Activated T-helper 2 cell treated with anti-CD3 and anti-CD28 coated beads, Interferon-gamma antibody, Interleukin-2, Interleukin-4, amounts not matched to agents 10 μg/mL and 5 μg/mL and 100 μg/mL, durations not matched to agents 14 hours and 24 hours and 36 hours (primary cell): ENCODE data around the gene SPIB. TPM values are rescaled to one million over a fixed set of nuclear protein-coding genes. Genes with fewer than 3 reads are reported as not detected.
"Not testable (repeated sequence)": the region's sequence is repeated elsewhere in the genome, so short reads cannot be mapped to it uniquely, and the experiment has no call there.

ENCODE experiments used
- DNase-seq: peaks from one replicate; pipeline ENCODE4 v3.0.0; 2021; ENCODE audit warnings: low spot score
- H3K27ac Mint-ChIP-seq: one replicate; pipeline ENCODE4 v1.8.0; 2021; ENCODE audit warnings: mixed read lengths
- H3K27me3 Mint-ChIP-seq: one replicate; pipeline ENCODE4 v1.8.0; 2021; ENCODE audit warnings: low read depth, mixed read lengths
- H3K36me3 Mint-ChIP-seq: one replicate; pipeline ENCODE4 v1.8.0; 2021; ENCODE audit warnings: low read depth, mixed read lengths
- H3K4me1 Mint-ChIP-seq: one replicate; pipeline ENCODE4 v1.8.0; 2021; ENCODE audit warnings: low read depth, mixed read lengths
- H3K4me3 Mint-ChIP-seq: one replicate; pipeline ENCODE4 v1.8.0; 2021; ENCODE audit warnings: low read depth, mild to moderate bottlenecking, moderate library complexity, mixed read lengths
- H3K9me3 Mint-ChIP-seq: one replicate; pipeline ENCODE4 v1.8.0; 2021; ENCODE audit warnings: mixed read lengths
- intact Hi-C: fragments of 100-400 bp; cut with micrococcal nuclease; formaldehyde crosslinking; loops from one replicate; pipeline ENCODE4 v1.15.1; 2023
- total RNA-seq: library from RNA; stranded (reverse); gene quantifications from 2 replicates; pipeline ENCODE4 v1.2.3, GENCODE V29; 2022

Gene SPIB
- total RNA-seq, 1 donor from 2014 or later, result 0.66 TPM

DNA sequence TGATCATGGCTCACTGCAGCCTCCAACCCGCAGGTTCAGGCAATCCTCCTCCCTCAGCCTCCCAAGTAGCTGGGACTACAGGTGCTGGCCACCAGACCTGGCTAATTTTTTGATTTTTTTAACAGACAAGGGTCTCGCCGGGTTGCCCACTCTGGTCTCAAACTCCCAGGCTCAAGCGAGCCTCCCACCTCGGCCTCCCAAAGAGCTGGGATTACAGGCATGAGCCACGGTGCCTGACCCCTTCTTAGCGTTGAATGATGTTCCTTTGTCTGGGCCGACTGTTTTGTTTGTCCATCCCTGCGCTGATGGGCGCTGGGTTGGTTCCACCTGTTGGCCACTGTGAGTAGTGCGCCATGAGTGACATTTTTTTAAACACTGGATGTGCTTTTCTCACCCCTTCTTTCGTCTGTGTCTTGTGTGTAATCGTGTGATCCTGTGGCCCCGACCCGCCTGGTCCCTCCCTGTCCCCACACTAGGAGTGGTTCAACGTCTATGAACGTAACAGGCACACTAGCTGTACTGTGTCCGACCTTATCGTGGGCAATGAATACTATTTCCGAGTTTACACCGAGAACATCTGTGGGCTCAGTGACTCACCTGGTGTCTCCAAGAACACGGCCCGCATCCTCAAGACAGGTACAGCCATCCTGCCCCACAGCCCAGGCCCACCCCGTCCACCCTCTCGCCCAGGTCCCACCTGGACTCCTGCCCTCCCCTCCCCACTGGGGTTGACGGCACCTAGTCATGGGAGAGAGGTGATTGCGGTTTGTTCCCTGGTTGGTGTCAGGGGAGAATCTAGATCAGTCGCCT, 42.5 kb downstream of the SPIB start:
- intact Hi-C loops, result loop anchor here (1.0 kb wide), 1 partner anchor 104 kb away; no protein-coding TSS in a partner anchor
- no peak overlapping the region for H3K4me3 Mint-ChIP-seq

DNA sequence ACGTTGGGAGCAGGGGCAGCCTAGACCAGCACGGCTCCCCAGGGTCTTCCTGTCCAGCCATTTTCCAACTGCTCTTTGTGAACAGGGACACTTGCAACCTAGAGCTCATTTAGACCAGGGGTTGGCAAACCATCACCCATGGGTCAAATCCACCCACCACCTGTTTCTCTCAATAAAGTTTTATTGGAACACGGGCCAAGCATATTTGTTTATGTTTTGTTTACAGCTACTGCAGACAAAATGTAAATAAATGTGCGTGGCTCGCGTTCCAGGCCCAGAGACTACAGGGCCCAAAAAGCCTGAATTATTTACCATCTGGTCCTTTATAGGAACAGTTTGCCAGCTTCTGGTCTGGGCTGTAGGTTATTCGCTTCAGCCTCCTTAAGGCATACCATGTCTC, 44.2 kb downstream of the SPIB start:
- Mint-ChIP-seq H3K4me1 (peaks cover 12% of the 10 kb centered on the region), H3K27ac (no peak overlapping the region), H3K36me3 (no peaks in the 10 kb centered on the region), H3K4me3 (no peak overlapping the region), H3K9me3 (no peaks in the 10 kb centered on the region), H3K27me3 (no peaks in the 10 kb centered on the region)
- intact Hi-C loops, result no loop called here
- DNase-seq, result no peak

More for the DNA sequence above, 42.5 kb downstream of the SPIB start:
- H3K27me3 Mint-ChIP-seq, result peaks cover 4% of the 10 kb centered on the region
- no peaks in the 10 kb centered on the region for H3K36me3 Mint-ChIP-seq
- peak; percentile 57 for DNase-seq
- no peaks in the 10 kb centered on the region for H3K9me3 Mint-ChIP-seq
- H3K27ac Mint-ChIP-seq, result no peak overlapping the region
- peaks cover 12% of the 10 kb centered on the region for H3K4me1 Mint-ChIP-seq

DNA sequence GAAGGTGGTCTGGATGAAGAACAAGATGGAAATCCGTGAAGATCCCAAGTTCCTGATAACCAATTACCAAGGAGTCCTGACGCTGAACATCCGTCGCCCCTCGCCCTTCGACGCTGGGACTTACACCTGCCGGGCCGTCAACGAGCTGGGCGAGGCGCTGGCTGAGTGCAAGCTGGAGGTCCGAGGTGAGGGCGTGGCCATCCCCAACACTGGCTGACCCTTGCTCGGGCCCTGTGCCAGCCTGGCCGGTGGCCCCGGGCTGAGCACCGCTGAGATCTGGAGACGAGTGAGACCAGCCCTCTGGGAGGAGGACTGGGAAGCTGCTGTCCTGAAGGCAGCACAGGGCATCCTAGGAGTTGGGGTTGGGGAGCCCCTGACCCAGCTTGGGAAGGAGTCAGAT, 45.6 kb downstream of the SPIB start:
- Mint-ChIP-seq H3K4me3 (no peak overlapping the region), H3K36me3 (no peaks in the 10 kb centered on the region), H3K4me1 (peaks cover 12% of the 10 kb centered on the region), H3K9me3 (no peaks in the 10 kb centered on the region), H3K27ac (no peak overlapping the region), H3K27me3 (no peaks in the 10 kb centered on the region)
- DNase-seq, result no peak
- intact Hi-C loops, result no loop called here

DNA sequence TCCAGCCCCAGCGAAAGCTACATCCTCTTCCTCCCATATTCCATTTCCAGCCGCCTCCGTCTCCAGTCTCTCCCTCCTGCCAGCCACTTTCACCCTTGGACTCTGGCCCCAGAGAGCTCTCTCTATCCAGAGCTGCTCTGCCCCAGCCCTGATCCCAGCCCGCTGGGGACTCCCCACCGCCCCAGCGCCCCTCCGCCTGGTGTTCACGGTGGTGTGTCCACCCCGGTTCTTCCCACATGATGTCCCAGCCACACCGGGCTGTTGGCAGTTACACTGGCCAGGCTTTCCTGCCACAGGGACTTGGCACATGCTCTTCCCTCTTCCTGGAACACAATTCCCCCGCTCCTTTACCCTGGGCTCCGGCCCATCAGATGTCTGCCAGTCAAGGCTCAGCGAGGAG, 46.3 kb downstream of the SPIB start:
- Mint-ChIP-seq H3K4me3 (no peak overlapping the region), H3K9me3 (no peaks in the 10 kb centered on the region), H3K4me1 (peaks cover 10% of the 10 kb centered on the region), H3K27me3 (no peaks in the 10 kb centered on the region), H3K27ac (no peak overlapping the region), H3K36me3 (no peaks in the 10 kb centered on the region)
- DNase-seq, result no peak
- intact Hi-C loops, result no loop called here

DNA sequence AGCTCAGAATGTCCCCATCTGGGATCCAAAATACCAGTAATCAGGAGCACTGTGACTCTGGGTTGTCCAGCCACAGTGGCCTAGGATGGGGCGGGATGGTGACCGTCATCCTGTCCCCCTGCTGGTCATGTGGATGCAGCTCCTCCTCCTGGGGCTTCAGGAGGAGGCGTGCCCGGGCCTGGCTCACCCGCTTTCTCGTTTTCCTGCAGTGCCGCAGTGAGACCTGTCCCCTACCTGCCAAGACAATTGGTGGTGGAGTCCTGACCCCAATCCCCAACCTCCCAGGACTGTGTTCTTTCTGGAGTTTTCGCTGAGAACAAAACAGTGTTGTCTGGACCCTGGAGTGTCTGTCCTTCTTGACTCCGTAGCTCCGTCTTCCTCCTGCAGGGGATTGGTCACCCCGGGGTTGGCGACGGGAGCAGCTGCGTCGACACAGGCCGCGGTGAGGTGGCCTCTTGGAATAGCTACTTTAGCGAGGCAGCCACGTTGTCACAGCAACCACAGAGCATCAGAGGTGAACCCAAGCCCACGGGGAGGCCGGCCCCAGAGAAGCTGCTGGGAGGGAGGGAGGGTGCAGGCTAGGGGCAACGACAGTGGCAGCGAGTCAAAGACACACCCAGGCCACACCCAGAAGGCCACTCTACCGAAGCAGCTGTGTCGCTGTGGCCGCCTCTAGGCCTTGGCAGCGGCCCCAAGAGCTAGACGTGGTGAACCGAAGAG, 47.4 kb downstream of the SPIB start:
- Mint-ChIP-seq H3K36me3 (no peaks in the 10 kb centered on the region), H3K27me3 (no peaks in the 10 kb centered on the region), H3K27ac (no peak overlapping the region), H3K4me3 (no peak overlapping the region), H3K9me3 (no peaks in the 10 kb centered on the region), H3K4me1 (peaks cover 3% of the 10 kb centered on the region)
- intact Hi-C loops, result no loop called here
- no peak for DNase-seq

DNA sequence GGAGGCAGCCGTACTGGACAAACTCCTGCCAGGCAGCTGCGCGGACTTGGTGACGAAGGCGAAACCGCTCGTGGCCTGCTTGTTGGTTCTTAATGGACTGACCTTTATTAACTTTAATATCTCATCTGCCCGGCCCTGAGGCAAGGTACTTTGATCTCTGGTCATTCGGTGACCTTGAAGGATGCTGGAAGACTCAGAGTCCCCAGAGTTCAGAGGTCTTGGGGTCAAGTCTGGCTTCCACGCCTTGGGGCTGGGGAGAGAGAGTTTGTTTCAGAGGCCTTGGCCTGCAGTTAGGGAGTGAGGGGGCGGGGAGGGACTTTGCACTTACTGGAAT, 47.9 kb downstream of the SPIB start:
- no peaks in the 10 kb centered on the region for H3K27me3 Mint-ChIP-seq
- no peak for DNase-seq
- H3K27ac Mint-ChIP-seq, result no peak overlapping the region

DNA sequence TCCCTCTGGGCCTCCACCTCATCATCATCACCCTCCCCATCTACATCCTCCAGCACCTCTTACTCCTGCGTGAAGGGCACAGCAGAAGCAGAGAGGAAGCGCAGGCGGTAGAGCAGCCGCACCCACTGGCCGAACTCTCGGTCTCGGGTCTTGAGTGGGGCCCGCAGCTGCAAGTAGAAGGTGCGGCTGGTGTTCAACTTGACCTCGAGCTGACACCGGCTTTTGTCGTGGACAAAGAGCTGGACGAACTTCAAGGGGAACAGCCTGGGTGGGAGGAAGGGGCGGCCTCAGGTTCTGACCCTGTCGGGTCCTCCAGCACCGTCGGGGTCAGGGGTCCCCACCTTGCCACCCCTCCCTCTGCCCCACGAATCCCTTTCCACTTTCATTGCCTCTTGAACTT, 48.8 kb downstream of the SPIB start:
- H3K9me3 Mint-ChIP-seq, result no peaks in the 10 kb centered on the region
- intact Hi-C loops, result no loop called here
- H3K27me3 Mint-ChIP-seq, result no peaks in the 10 kb centered on the region
- no peak overlapping the region for H3K27ac Mint-ChIP-seq
- no peaks in the 10 kb centered on the region for H3K4me1 Mint-ChIP-seq
- H3K36me3 Mint-ChIP-seq, result no peaks in the 10 kb centered on the region
- no peak for DNase-seq
- H3K4me3 Mint-ChIP-seq, result no peak overlapping the region

More for the DNA sequence above, 47.9 kb downstream of the SPIB start:
- H3K9me3 Mint-ChIP-seq, result no peaks in the 10 kb centered on the region
- H3K4me3 Mint-ChIP-seq, result no peak overlapping the region
- no peaks in the 10 kb centered on the region for H3K36me3 Mint-ChIP-seq
- intact Hi-C loops, result no loop called here
- H3K4me1 Mint-ChIP-seq, result no peaks in the 10 kb centered on the region

DNA sequence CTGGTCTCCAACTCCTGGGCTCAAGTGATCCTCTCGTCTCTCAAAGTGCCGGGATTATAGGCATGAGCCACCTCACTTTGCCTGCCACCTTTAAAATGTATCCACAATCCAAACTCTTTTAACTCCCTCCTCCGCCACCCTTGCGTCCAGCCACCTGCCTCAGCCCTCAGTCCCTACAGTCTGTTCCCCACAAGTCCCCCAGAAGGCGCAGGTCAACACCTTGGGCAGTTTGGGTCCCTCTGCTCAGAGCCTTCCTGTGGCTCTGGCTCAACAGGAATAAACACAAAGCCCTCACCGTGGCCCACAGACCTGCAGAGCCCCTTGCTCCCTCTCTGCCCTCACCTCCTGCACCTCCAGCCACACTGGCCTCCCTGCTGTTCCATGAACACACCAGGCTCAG, 50.1 kb downstream of the SPIB start:
- H3K4me1 Mint-ChIP-seq, result no peaks in the 10 kb centered on the region
- no peaks in the 10 kb centered on the region for H3K27me3 Mint-ChIP-seq
- no peak overlapping the region for H3K4me3 Mint-ChIP-seq
- no peak overlapping the region for H3K27ac Mint-ChIP-seq
- no peak for DNase-seq
- no peaks in the 10 kb centered on the region for H3K9me3 Mint-ChIP-seq
- intact Hi-C loops, result no loop called here
- H3K36me3 Mint-ChIP-seq, result no peaks in the 10 kb centered on the region

DNA sequence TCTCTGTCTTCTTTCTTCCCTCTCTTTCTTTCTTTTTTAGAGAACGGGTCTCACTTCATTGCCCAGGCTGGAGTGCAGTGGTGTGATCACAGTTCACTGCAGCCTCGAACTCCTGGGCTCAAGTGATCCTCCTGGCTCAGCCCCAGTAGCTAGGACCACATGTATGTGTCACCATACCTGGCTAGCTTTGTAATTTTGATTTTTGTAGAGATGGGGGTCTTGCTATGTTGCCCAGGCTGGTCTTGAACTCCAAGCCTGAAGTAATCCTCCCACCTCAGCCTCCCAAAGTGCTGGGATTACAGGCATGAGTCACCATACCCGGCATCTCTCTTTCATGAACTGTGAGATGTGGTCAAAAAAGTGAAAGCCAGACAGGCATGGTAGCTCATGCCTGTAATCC, 54.6 kb downstream of the SPIB start:
- H3K27ac Mint-ChIP-seq, intact Hi-C loops, H3K9me3 Mint-ChIP-seq, H3K27me3 Mint-ChIP-seq, H3K4me3 Mint-ChIP-seq, DNase-seq: not testable (repeated sequence)
- Mint-ChIP-seq H3K36me3 (peaks cover 17% of the 10 kb centered on the region), H3K4me1 (peaks cover 10% of the 10 kb centered on the region)

DNA sequence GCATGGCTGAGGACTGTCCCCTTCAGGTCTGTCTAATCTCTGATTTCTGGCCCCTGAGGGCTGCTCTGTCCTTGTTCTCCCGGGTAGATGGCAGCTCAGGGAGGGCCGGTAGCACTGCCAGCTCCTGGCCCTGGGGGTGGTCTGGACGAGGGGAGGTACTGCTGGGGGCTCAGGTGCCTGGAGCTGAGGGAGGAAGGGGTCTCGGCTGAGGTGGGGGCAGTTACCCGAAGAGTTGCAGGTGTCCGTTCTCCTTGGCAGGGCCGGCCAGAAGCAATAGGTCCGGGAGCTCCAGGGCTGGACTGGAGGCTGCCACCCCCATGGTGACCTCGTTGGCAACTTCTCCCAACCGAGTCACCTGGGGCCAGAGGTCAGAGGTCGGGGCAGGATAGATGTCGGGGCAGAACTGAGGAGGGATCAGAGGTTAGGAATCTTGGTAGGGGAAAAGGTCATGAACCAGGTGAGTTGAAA, 56.4 kb downstream of the SPIB start:
- peaks cover 10% of the 10 kb centered on the region for H3K4me1 Mint-ChIP-seq

DNA sequence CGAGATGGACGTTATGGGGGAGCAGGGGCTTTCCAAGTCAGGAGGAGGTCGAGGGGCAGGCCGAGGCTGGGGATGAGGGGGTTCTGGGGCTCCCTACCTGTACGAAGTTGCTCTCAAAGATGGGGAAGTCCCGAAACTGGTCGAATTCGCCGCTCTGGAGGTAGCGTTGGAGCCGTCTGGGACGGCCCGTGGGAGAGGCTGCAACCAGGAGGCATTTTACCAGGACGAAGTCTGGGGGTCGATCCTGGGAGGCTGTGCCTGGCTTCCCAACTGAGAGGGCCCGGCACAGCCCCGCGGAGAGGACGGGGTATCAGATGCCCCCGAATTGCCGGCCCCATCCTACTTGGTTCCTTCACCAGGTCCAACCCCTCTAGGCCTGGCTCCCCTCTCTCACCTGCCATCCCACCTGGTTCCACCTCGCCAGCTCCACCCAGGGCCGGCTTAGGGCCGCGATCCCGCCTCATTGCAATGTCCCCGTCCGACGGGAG, 57.0 kb downstream of the SPIB start:
- Mint-ChIP-seq H3K36me3 (peaks cover 27% of the 10 kb centered on the region), H3K4me3 (peak overlapping the region; percentile 99), H3K9me3 (no peaks in the 10 kb centered on the region), H3K27ac (peak overlapping the region; percentile 60), H3K4me1 (peaks cover 10% of the 10 kb centered on the region), H3K27me3 (no peaks in the 10 kb centered on the region)
- DNase-seq, result no peak
- intact Hi-C loops, result loop anchor here (1.0 kb wide), 2 partner anchors 36 to 118 kb away; partner anchors contain the start of gene JOSD2

More for the DNA sequence above, 56.4 kb downstream of the SPIB start:
- H3K27me3 Mint-ChIP-seq, result no peaks in the 10 kb centered on the region
- H3K36me3 Mint-ChIP-seq, result peaks cover 27% of the 10 kb centered on the region
- peak overlapping the region; percentile 68 for H3K4me3 Mint-ChIP-seq
- DNase-seq, result no peak
- peak overlapping the region; percentile 60 for H3K27ac Mint-ChIP-seq
- intact Hi-C loops, result no loop called here
- H3K9me3 Mint-ChIP-seq, result no peaks in the 10 kb centered on the region

DNA sequence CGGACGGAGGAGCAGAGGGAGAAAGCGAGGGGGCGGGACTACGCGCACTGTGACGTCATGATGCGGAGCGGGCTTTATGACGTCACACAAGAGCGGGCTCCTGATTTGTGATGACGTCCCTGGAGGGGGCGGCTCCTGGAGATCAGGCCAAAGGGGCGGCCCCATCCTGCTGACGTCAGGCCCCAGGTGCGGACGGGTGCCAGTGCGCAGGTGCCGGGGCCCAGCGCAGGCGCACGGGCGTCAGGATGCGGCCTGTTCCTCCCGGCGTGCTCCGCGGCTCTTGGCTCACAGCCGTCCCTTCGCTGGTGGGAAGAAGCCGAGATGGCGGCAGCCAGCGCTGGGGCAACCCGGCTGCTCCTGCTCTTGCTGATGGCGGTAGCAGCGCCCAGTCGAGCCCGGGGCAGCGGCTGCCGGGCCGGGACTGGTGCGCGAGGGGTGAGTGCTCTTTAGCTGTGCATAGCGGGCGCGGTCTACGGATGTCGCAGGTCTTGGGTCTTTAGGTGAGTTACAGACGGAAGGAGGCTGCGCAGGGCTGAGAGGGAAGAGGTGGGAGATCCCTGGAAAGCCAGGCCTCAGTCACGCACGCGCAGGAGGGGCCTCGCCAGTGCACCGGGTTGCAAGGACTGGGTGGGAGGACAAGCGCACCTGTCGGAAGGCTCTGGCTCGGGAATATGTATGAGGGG, 57.6 kb downstream of the SPIB start, which contains the start of the genes EMC10 and GARIN5A:
EMC10 (plus strand) TSS at position 284 of the 683 bp plus-strand sequence; CDS start at position 322, 38 bp downstream.
GARIN5A (minus strand) TSS at position 625 of the 683 bp plus-strand sequence; CDS start at position 165, 460 bp downstream.
- DNase-seq, result peak; percentile 92
- Mint-ChIP-seq H3K27ac (peak within 1 kb of the TSS; percentile 77), H3K9me3 (no peaks in the 10 kb centered on the region), H3K36me3 (peaks cover 31% of the 10 kb centered on the region), H3K27me3 (no peaks in the 10 kb centered on the region), H3K4me1 (peaks cover 10% of the 10 kb centered on the region), H3K4me3 (peak within 1 kb of the TSS; percentile 99)
- intact Hi-C loops, result loop anchor here (1.0 kb wide), 2 partner anchors 35 to 119 kb away; partner anchors contain the start of gene JOSD2
